ENCODE data around the gene DAB2IP.
A peak's percentile ranks its signal among the peaks of the same experiment; 100 is the strongest.

Gene DAB2IP

DNA sequence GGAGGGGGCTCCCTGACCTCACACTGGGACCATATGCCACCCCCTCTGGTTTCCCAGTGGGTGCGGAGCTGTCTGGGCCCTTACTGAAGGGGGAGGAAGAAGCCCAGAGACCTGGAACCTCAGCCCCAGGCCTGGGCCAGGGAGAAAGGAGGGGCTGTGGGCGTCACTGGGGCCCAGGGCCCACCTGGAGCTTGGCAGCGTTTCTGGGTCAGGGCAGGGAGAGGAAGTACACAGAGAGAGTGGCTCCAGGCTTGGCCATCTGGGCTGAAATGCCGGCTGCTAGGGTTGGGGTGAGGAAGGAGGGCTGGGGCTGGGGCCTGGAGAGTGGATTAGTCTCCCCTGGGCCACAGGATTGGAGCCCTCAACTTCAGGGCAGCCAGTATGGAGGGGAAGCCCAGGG lies 6.4 kb upstream of the DAB2IP start:
- no peak for DNase-seq (ENCODE audit: low spot score)

DNA sequence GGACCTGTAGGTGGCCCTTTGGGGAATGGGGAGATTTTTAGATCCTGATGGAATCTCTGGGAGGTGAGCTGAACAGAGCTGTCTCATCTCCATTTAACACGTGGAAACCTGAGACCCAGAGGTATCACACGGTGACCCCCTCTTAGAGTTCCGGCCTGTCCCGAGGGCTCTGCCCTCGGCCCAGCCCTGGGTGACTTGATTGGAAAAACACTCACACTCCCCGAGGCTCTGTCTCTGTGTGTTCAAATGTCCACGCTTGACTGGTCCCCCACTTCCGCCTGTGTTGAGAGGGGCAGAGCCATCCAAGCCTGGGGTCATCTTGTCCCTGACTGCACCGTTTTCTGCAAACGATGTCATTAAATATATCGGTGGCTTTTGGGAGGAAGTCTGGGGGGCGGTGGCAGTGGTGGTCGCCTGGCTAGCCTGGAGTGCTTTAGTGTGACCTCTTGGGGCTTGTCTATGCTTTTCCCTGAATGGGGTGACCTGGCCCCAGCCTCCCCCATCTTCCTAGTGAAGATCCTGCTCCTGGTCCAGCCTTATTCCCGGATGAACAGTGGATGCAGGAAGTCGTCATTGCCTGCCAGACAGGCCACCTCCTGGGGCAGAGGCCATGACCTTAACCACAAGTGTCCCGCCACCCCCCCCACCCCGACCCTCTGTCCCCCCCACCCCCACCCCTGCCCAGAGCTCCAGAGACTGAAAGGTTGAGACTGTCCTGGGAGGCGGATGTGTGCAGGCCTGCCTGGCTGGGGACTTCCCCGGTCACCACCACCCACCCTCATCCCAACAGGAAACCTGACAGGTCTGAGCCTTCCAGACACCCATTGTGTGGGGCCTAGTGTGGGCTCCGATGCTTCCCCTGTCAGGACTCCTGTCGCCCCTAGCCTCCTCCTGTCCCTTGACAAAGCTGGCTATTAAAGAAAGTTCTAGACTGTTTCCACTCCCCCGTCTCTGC lies 5.3 kb upstream of the DAB2IP start:
- DNase-seq (ENCODE audit: low spot score), result peak; percentile 97

DNA sequence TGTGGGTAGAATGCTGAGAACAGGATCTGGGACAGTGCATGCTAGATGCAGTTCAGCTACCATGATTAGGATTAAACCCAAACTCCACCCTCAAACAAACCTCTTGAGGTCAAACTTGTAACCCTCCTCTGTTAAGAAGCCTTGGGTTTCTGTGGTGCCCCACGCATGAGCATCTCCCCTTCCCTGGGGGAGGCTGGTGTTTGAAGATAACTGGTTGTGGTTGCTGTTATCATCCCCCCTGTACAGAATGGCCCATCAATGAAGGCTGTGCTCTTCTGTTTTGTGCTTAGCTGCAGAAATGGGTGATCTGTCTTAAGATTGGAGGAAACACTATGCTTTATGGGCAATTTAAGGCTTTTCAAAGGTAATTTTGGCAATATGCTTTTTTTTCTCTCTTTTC lies 4.4 kb upstream of the DAB2IP start:
- no peak for DNase-seq (ENCODE audit: low spot score)

DNA sequence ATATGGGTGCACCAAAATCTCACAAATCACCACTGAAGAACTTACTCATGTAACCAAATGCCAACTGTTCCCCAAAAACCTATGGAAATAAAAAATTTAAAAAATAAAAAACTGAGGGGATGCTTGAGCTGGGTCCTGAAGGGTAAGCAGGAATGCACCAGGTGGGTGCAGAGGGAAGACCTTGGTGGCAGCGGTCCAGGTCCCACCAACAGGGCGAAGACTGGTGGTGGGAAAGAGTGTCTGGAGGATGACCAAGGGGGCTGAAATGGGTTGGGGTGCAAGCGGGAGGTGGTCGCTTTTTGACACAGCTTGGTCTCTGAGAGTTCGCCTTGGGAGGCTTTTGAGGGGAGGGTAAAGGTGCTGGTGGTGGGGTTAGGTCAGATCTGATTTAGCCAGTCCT lies 3.3 kb upstream of the DAB2IP start:
- DNase-seq (ENCODE audit: low spot score), result no peak

DNA sequence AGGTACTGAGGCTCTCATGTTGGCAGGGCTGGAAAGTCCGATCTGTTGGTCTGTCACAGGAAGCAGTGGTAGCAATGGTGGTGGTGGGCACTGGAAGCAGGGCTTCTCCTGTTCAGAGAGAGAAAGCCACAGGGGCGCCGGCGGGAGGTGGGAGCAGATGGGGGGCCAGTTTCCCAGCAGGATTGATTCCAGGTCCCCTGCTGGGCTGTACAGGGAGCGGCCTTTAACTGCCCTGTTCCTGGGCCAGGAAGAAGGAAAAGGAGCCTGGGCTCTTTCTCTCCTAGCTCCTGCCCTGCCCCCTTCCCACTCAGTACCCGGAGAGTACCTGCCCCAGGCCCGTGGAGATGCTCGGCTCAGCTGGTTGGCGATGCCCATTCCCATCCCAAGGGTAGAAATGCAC lies 2.6 kb upstream of the DAB2IP start:
- no peak for DNase-seq (ENCODE audit: low spot score)

DNA sequence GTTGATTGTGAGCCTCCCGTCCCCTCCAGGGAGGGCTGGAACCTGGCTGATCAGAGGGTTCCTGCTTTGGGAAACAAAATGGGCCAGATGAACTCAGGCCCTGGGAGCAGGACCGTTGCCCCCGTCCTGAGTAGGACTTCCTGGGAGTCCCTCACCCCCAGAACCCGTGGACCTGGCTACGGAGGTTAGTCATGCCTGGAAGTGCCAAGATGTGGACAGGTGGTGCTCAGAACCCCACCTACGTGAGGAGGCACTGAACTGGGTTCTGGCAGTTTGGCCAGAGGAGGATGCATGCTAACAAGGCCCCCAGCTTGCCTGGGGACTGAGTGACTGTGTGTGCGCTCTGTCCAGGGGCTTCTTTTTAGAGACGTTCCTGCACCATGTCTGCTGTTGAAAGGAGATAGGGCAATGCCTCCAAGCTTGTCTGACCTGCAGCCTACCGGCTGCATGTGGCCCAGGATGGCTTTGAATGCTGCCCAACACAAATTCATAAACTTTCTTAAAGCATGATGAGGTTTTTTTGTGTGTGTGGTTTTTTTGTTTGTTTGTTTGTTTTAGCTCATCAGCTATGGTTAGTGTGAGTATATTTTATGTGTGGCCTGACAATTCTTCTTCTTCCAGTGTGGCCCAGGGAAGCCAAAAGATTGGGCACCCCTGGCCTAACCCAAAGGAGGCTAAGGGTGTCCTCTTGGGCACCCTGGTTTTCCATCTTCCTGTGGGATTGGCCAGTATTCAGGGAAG lies 1.8 kb upstream of the DAB2IP start:
- no peak for DNase-seq (ENCODE audit: low spot score)

DNA sequence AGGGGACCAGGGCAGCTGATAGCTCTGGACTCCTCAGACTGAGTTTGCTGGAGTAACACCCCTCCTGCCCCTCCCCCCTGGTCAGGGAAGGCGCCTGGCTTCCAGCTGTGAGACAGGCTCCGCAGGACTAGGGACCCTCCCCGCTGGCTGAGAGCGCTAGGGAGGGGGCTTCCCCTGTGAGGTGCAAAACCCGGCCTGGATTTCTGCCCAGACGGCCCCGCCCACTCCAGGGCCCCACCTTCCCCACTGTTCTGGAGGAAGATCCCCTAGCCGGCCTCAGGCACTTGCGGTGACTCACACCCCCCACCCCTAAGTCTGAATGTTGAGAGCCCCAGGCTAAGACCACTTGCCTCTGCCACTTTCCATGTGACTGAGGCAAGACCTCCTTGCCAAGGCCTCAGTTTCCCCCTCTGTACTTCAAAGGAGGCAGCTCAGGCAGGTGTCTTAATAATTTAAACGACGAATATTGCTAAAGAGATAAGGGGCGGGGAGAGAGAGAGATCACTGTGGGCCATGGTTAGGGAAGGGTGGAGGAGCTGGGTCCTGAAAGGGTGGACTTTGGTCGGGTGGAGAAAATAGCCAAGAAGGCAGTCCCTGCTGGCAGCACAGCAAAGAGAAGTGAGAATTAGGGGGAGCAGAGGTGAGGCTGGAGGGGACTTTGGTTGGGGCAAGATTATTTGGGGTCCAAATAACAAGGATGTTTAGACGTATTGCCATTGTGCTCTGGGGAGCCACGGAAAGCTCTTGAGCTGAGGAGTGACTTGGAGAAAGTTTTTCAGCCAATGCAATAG lies 1.0 kb upstream of the DAB2IP start:
- DNase-seq (ENCODE audit: low spot score), result peak; percentile 60

DNA sequence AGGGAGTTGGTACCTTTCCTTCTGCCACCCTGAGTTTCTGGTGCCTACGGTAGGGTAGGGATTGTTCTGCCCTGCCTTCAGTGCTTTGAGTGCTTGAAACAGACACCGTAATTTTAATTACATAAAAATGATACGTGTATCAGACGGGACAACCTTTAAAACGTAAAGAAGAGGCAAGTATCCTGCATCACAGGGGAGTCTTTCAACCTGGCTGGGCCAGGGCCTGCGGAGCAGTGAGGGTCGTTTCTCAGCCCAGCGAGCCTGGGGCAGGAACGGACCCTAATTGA lies 483 bp upstream of the DAB2IP start:
- no peak for DNase-seq (ENCODE audit: low spot score)

DNA sequence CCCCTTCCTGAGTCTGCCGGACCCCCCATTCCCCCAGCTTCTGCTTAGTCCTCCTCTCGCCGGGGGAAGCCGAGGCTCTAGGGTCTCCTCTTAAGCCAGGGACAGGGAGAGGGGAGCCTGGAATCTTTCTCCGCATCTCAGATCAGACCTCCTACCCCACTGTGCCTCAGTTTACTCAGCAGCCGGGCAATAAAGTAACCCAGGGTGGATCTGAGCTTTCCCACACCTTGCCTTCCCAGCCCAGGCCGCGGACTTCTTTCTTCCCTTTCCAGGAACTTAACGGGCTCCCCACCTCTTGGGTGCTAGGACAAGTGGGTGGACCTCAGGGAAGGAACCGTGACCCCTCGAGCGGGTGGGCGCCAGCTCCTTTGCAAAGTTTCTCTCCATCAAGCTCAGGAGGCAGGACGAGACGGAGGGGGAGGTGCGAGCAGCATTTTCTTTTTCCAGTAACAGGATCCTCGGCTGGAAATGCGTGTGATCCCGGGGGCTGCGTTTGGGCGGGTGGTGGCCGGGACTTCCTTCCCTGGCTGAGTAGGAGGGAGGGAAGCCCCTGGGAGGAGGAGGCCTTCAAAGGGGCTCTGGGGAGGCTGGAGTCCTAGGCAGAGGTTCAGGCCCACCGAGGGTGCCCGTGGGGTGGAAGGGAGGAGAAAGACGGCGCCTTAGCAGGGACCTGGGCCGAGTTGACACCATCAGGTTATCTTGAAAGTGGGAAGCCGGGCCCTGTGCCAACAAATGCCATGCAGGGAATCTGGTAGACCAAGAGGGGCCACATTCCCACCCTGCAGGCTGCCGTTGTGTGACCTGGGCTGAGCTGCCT lies 795 bp downstream of the DAB2IP start:
- DNase-seq (ENCODE audit: low spot score), result no peak

DNA sequence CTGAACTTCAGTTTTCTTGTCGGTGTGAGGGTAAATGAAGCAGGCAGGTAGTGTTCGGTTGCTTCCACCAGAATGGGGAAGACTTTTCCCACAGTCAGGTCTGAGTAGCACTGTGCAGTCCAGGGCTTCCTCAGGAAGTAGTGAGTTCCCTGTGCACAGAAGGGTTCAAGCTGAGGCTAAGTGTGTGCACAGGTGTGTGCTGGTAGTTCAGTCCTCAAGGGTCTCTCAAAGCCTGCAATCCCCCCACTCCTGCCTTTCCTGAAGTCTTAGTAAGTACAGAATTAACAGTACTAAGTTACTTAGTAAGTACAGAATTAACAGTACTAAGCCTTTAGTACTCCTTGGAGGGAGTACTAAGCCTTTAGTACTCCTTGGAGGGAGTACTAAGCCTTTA lies 1.4 kb downstream of the DAB2IP start:
- DNase-seq (ENCODE audit: low spot score), result no peak

DNA sequence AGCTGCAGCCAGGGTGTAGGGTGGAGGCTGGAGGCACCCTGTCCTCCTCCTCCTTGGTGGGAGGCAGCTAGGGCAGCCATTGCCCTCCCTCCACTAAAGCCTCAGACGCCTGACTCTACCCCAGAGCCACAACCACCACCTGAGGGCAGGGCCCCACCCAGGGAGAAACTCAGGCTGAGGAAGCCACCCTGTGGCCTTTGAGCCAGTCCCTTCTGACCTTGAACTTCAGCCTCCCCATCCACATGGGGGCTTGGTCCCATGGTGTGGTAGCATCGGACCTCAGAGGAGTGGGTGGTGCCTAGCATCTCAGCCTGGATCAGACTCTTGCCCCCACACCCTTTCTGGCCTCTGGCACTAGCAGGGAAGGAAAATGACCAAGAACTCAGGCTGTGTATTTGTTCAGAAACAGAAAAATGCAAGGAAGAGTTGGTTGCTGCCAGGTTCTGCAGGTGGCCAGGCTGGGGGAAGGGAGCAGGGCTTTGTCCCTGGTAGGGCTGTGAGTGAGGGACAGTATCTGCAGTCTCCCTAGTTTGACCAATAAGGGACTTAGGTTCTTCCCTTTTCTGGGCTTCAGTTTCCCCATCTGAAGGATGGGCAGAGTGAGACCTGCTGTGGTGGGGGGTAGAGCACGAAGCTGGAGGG lies 3.2 kb downstream of the DAB2IP start:
- DNase-seq (ENCODE audit: low spot score), result no peak

DNA sequence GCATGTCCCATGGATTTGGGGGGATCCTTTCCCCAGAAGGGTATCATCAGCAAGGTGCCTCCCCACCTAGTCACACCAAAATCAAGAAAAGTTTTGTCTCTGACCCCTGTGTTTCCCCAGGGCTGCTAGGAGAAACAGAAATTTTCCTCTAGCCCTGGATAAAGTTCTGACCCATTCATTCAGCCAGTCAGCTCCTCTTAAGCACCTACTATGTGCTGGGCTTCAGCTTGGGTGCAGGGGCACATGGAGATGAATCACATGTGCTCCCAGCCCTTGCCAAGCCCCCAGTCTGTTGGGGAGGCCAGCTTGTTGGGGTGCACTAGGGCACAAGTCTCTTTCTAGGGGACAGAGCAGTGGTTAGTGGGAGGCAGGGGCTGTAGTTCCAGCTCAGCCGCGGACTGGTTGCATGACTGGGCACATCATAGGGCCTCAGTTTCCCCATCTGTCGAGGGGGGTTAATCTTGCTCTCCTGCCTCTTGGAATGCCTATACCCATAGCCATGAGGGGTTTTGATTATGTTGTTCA lies 3.9 kb downstream of the DAB2IP start:
- no peak for DNase-seq (ENCODE audit: low spot score)

DNA sequence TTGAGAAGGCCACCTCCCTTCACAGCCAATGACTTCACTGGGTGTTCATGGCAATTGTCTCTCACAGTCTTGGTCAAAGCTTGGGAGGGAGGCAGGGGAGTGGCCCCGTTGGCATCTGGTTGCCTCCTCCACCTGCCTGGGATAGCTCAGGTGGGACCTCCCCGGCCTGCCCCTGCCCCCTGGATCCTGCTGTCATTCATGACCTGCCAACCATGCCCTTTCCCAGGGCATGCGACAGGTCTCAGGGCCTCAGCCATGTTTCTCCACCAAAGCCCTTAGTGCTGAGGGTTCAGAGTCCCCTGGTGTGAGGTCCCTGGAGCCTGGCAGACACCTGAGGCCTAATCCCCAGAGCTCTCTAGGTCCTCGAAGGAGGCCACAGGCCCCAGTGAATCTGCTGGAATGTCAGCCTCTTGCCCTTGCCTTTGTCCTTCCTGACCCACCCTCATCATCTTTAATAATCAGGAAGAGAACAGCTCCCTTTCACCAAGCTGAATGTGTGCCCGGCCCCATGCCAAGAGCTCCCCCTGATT lies 5.6 kb downstream of the DAB2IP start:
- no peak for DNase-seq (ENCODE audit: low spot score)

DNA sequence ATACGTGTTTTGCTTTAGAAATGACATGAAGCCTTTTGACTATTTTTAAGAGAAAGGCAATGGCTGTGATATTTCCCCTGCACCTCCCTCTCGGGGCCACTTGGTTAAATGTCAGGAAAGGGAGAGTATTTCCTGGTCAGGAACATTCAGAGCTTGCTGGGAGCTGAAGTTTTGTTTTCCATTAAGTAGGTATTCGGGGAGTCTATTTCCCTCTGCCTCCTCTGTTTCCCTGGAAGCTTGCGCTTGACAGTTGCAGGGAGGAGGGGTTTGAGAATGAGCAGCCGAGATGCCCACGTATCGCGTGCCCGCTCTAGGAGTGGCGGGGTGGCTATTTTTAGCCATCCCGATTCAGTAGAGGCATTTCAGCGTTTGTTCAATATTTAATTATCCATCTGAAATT lies 6.7 kb downstream of the DAB2IP start:
- no peak for DNase-seq (ENCODE audit: low spot score)

DNA sequence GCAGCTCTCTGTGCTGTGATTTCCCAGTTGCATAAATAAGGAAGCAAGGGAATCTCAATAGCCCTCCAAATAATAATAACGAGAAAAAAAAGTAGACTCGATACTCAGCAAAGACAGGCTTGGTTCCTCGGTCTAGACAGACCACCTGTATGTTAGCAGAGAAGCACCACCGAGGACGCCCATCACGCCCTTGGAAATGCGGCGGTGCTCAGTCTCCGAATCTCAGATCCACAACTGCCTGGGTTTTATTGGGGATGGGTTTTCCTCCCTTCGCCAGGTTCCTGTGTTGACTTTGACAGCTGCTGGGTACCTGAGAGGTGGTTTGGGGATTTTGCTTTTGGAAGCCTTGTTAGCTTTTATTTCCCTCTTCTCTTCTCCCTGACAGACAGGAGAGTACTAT lies 7.2 kb downstream of the DAB2IP start:
- no peak for DNase-seq (ENCODE audit: low spot score)

DNA sequence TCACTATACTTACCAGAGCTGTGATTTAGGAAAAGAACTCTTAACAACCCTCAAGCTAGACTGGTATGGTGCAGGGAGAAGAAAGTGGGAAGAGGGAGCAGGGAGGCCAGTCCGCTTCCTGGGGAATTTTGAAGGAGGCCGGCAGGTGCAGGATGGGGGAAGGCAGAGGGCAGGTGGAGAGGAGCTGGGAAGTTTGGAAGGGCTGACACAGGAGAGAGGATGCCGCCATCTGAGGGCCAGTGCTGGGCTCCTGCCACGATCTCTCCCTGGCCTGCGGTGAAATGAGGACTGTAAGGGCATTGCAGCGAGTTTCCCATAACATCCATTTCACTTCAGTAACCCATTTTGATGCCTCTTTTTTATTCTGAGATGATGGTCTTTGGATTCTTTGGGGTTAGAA lies 8.9 kb downstream of the DAB2IP start:
- no peak for DNase-seq (ENCODE audit: low spot score)

DNA sequence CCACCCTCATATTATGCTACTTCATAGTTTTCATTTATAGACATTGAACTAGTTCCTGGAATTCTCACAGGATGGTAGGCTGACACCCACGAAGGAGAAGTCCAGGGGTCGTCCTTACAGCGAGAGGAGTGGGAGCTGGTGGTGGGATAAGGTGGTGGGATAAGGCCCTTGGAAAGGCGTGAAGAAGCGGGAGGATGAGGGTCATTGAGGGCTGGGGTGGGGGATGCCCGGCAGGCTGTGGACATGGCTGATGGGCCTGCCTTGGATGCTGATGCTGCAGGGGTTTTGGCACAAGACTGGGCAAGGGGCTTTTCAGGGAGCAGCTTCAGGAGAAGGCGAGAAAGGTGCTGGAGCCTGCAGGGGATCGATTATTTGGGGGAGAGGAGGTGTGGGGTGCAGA lies 9.4 kb downstream of the DAB2IP start:
- DNase-seq (ENCODE audit: low spot score), result no peak

DNA sequence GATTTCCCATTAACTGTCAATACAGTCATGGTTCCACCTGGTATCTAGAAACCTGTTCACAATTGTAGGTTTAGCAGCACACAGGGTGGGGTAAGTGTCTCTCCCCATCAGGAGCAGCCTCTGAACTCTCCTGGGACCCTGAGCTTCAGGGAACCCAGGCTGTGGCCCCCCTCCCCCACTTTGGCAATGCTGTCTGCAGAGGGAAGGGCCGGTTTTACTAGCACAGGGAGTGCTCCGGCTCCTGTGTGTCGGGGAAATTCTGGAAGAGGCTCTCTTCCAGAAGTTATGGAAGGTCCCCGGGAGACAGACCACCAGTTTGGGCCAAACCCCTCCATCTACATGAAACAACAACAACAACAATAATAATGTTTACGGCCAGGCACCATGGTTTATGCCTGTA lies 9.9 kb downstream of the DAB2IP start:
- no peak for DNase-seq (ENCODE audit: low spot score)

DNA sequence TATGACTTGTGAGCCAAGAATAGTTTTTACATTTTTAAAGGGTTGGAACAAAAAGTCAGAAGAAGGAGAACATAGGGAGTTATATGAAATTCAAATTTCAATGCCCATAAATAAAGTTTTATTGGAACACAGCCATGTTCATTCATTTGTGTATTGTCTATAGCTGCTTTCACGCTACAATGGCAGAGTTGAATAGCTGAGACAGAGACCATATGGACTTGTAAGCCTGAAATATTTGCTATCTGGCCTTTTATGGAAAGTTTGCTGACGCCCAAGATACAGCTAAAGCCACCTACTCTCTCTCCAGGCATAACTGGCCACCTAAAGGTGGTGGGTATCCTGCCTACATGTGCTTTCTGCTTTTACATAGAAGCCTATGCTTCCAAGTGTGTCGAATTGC lies 10.9 kb downstream of the DAB2IP start:
- DNase-seq (ENCODE audit: low spot score), result no peak

DNA sequence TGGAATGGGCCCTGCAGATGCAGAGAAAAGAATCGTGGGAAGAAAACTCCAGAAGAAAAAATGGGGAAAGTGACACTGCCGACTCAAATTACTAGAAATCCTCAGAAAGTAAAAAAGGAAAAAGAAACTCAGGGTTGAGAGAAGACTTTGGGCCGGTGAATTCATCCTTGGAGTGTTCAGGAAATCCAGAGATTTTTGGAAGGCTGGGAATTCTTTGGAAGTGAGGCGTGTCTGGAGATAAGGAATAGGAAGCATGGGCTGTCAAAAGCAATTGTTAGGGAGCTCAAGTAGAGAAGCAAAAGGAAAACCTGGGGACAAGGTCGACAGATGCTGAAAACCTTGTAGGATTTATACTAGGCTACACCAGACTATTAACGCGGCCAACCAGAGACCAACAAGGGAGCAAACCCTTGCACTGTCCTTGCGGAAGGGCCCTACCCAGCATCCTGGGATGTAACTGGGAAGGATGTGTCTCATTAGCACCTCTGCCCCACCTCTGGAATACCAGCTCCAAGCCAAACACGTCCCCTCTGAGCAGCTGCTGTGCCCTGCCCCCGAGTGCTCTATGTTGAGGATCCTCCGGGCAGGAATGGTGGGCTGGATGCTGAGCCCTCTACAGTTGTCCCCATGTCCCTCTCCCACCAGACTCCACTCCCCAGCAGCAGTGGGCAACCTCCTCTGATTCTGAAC lies 11.6 kb downstream of the DAB2IP start:
- no peak for DNase-seq (ENCODE audit: low spot score)

Data from kidney capillary endothelial cell (primary cell).